Peyer's patch (tissue), 4 donors: ENCODE measurements around the gene CACNA1G.

Source experiments
- CTCF ChIP-seq, 6 experiments: fragments of 450-650 bp in 4 of 6; fragments of 200-600 bp in 2 of 6; sonication (generic) in 1 of 6; IDR thresholded peaks; one replicate each; pipeline ENCODE4 v1.5.1; 2017 to 2019; ENCODE audit warnings: antibody characterized with exemption in 6 of 6, mild to moderate bottlenecking in 3 of 6, moderate library complexity in 1 of 6
- POLR2A ChIP-seq, 2 donors: fragments of 450-650 bp; IDR thresholded peaks; one replicate each; pipeline ENCODE4 v1.5.1; 2017; ENCODE audit warnings: antibody characterized with exemption in 2 of 2, mild to moderate bottlenecking in 2 of 2, moderate library complexity in 2 of 2

DNA sequence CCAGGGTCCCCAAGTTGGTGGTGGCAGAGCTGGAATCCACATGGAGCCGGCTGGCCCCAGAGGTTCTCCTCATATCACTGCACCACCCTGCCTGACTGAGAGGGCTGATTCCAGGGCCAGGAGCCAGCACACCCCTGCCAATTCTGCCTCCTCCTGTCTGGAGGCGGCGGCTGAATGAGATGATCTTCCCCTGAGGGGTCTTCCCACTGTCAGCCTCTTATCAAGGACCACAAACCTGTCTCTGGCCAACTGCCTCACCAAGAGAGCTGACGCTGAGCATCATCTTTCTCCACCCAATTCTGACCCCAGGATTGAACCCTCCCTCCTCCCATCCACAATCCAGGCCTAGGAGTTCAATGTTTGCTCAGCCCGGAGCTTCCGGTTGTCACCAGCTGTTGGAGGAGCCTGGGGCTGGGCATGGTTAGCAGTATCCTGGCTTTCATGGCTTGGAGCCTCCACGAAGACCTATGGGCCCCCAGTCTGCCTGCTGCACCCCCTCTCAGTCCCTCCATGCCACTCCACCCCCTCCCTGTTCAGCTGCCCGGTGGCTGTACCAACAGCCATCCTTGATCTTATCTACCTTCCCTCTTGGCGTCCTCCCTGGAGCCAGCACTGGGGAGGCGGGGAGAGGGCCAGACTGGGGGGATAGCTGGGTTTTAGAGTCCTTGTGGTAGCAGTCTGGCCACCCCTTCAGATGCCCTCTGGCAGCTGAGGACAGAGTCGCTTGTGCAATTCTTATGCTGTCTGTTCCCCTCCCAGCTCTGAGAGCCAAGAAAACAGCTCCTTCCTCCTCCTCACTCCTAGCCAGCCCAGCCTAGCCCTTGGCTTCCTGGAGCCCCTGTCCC is 99.7 kb downstream of the CACNA1G start:
- TF ChIP-seq CTCF (IDR thresholded peaks at IDR 0.05) (no peak), POLR2A (IDR thresholded peaks at IDR 0.05) (no peak)
